GM23338 (cell line): ENCODE measurements around the gene NXPH3. TPM values are rescaled to one million over a fixed set of nuclear protein-coding genes. Genes with fewer than 3 reads are reported as not detected.

Source experiments
- ATAC-seq: fragments of 200-7000 bp; cut with Tn5 transposase; 3 replicates; pipeline ENCODE4 v1.9.1; 2020
- DNase-seq: peaks from one replicate; pipeline ENCODE4 v3.0.0-alpha.2; 2015; ENCODE audit warnings: low spot score
- H2AFZ ChIP-seq: fragments of 200-600 bp; sonication (generic); 2 replicates; pipeline ENCODE4 v1.8.0; 2016; ENCODE audit warnings: antibody characterized with exemption, mild to moderate bottlenecking, moderate library complexity
- H3F3A ChIP-seq: fragments of 200-600 bp; sonication (generic); replicated peaks from 2 replicates; pipeline ENCODE4 v1.8.0; 2017; ENCODE audit warnings: antibody characterized with exemption, mixed run types, low read depth
- H3K27ac ChIP-seq: fragments of 200-600 bp; sonication (generic); 2 replicates; pipeline ENCODE4 v1.6.1; 2016; ENCODE audit warnings: low read depth
- H3K27me3 ChIP-seq: fragments of 200-600 bp; sonication (generic); 2 replicates; pipeline ENCODE4 v1.8.0; 2016; ENCODE audit warnings: mild to moderate bottlenecking, mixed run types, moderate library complexity; ENCODE audit not compliant: insufficient read depth
- H3K36me3 ChIP-seq: fragments of 200-600 bp; sonication (generic); 2 replicates; pipeline ENCODE4 v1.8.0; 2016; ENCODE audit warnings: mild to moderate bottlenecking; ENCODE audit not compliant: insufficient read depth
- H3K4me1 ChIP-seq: fragments of 200-600 bp; sonication (generic); 2 replicates; pipeline ENCODE4 v1.8.0; 2016; ENCODE audit warnings: mild to moderate bottlenecking, moderate library complexity; ENCODE audit not compliant: insufficient read depth
- H3K4me2 ChIP-seq: fragments of 200-600 bp; sonication (generic); 2 replicates; pipeline ENCODE4 v1.7.1; 2017; ENCODE audit warnings: mixed run types
- H3K4me3 ChIP-seq: fragments of 200-600 bp; sonication (generic); 2 replicates; pipeline ENCODE4 v1.6.1; 2016; ENCODE audit warnings: mixed run types
- H3K79me2 ChIP-seq: fragments of 200-600 bp; sonication (generic); replicated peaks from 2 replicates; pipeline ENCODE4 v1.8.0; 2017; ENCODE audit warnings: mild to moderate bottlenecking; ENCODE audit not compliant: insufficient read depth
- H3K9me2 ChIP-seq: fragments of 200-600 bp; sonication (generic); 2 replicates; pipeline ENCODE4 v1.8.0; 2017; ENCODE audit not compliant: insufficient read depth
- H4K20me1 ChIP-seq: fragments of 200-600 bp; sonication (generic); replicated peaks from 2 replicates; pipeline ENCODE4 v1.8.0; 2017; ENCODE audit warnings: mild to moderate bottlenecking; ENCODE audit not compliant: insufficient read depth
- H3K27ac Mint-ChIP-seq: 2 replicates; pipeline ENCODE4 v1.8.0; 2020; ENCODE audit warnings: inconsistent platforms, mild to moderate bottlenecking, moderate library complexity, mixed read lengths
- H3K27me3 Mint-ChIP-seq: 3 replicates; pipeline ENCODE4 v1.8.0; 2022; ENCODE audit warnings: low read depth, mild to moderate bottlenecking, moderate library complexity, mixed read lengths, inconsistent platforms; ENCODE audit not compliant: insufficient read depth, poor library complexity
- H3K36me3 Mint-ChIP-seq: 3 replicates; pipeline ENCODE4 v1.8.0; 2021; ENCODE audit warnings: low read depth, mild to moderate bottlenecking, inconsistent platforms, moderate library complexity, mixed read lengths
- H3K4me1 Mint-ChIP-seq: 3 replicates; pipeline ENCODE4 v1.8.0; 2020; ENCODE audit warnings: mild to moderate bottlenecking, inconsistent platforms, mixed read lengths
- H3K4me3 Mint-ChIP-seq: 3 replicates; pipeline ENCODE4 v1.8.0; 2021; ENCODE audit warnings: moderate library complexity, mild to moderate bottlenecking, inconsistent platforms, mixed read lengths
- H3K9me3 Mint-ChIP-seq: 3 replicates; pipeline ENCODE4 v1.8.0; 2020; ENCODE audit warnings: moderate library complexity, mild to moderate bottlenecking, inconsistent platforms, mixed read lengths
- CREB1 ChIP-seq: fragments of 250-450 bp; sonication (Bioruptor Pico); IDR thresholded peaks from 2 replicates; pipeline ENCODE4 v1.5.0; 2020; ENCODE audit warnings: low read depth, mild to moderate bottlenecking, moderate library complexity
- CTCF ChIP-seq, 2 experiments: fragments of 200-600 bp in 1 of 2; sonication (generic) in 1 of 2; conservative IDR thresholded peaks; 2 replicates each; pipeline versions ENCODE4 v1.5.1 to v1.6.1; 2016 to 2017; ENCODE audit warnings: antibody characterized with exemption in 2 of 2, low read depth in 2 of 2, mild to moderate bottlenecking in 2 of 2, moderate library complexity in 1 of 2
- EZH2 ChIP-seq: fragments of 200-600 bp; sonication (generic); IDR thresholded peaks from one replicate; pipeline ENCODE4 v1.8.0; 2017; ENCODE audit warnings: antibody characterized with exemption, mild to moderate bottlenecking, low read depth; ENCODE audit not compliant: unreplicated experiment
- EZH2phosphoT487 ChIP-seq: fragments of 200-600 bp; sonication (generic); IDR thresholded peaks from one replicate; pipeline ENCODE4 v1.8.1; 2018; ENCODE audit warnings: antibody characterized with exemption; ENCODE audit not compliant: unreplicated experiment
- JUNB ChIP-seq: IDR thresholded peaks from one replicate; pipeline ENCODE4 v1.6.1; 2016; ENCODE audit warnings: antibody characterized with exemption; ENCODE audit not compliant: unreplicated experiment
- NANOG ChIP-seq: IDR thresholded peaks from 2 replicates; pipeline ENCODE4 v1.6.1; 2016; ENCODE audit warnings: antibody characterized with exemption, borderline replicate concordance
- POLR2AphosphoS5 ChIP-seq: IDR thresholded peaks from 2 replicates; pipeline ENCODE4 v1.6.1; 2016; ENCODE audit warnings: antibody characterized with exemption, low read depth
- STAT1 ChIP-seq: IDR thresholded peaks from one replicate; pipeline ENCODE4 v1.6.1; 2016; ENCODE audit warnings: antibody characterized with exemption; ENCODE audit not compliant: unreplicated experiment
- ZNF114 ChIP-seq: fragments of 250-450 bp; sonication (Bioruptor Pico); IDR thresholded peaks from 2 replicates; pipeline ENCODE4 v1.5.0; 2020; ENCODE audit warnings: mild to moderate bottlenecking, moderate library complexity
- ZNF331 ChIP-seq: fragments of 250-450 bp; sonication (Bioruptor Pico); IDR thresholded peaks from 2 replicates; pipeline ENCODE4 v1.5.0; 2020; ENCODE audit warnings: low read depth, mild to moderate bottlenecking, moderate library complexity
- polyA plus RNA-seq: library from polyadenylated mRNA; unstranded; fragments of >200 nt; fragmentation: Nextera tagmentation; extraction: Ambion mirVana; gene quantifications from 2 replicates; pipeline ENCODE4 v1.2.1, GENCODE V29; 2016
- total RNA-seq: library from RNA; depleted of rRNA; stranded (reverse); fragments of >200 nt; shearing (Covaris generic); gene quantifications from 2 replicates; pipeline ENCODE4 v1.2.3, GENCODE V29; 2014
- TF ChIP-seq, protein P1 (sequence below): IDR thresholded peaks from one replicate; pipeline ENCODE4 v1.6.1; 2018; ENCODE audit warnings: antibody characterized with exemption; ENCODE audit not compliant: unreplicated experiment
- TF ChIP-seq, protein P2 (sequence below): IDR thresholded peaks from 2 replicates; pipeline ENCODE4 v1.6.1; 2016; ENCODE audit warnings: antibody characterized with exemption
- TF ChIP-seq, protein P3 (sequence below): fragments of 250-450 bp; sonication (Bioruptor Pico); IDR thresholded peaks from 2 replicates; pipeline ENCODE4 v1.5.0; 2020; ENCODE audit warnings: mild to moderate bottlenecking, moderate library complexity

Gene NXPH3
- total and polyA plus RNA-seq, 2 experiments from 2014 or later = 0.23 to 2.7 TPM

DNA sequence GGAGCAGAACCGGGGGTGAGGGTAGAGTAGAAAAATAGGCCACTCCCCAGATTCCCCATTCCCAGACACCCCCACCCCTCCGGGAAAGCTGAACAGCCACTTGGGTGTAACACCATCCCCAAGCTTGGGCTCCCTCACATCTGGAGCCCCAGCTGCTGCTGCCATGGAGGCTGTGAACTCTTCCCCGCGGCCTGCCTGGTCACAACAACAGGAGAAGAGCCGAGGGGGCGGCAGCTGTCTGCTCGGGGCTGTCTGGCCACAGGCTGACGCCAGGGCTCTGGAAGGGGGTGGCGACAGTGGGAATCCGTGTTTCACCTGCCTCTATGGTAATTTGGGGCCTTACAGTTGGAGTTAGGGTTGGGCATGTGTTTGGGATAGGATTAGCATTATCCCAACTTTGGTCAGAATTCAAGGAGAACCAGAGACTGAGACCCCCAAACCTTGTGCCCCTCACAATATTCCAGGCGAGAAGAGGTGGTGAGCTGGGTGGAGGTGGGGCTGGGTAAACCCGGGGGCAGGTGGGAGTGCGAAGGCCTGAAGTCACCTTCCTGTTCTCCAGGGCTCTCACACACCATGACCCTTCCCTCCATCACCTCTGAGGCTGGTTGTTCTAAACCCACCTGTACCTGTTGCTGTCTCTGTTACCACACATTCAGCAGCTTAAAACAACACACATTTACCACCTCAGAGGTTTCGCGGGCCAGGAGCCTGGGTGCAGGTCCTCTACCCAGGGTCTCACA is 29.7 kb upstream of the NXPH3 start:
- H2AFZ ChIP-seq = no peak overlapping the region
- H3K4me3 ChIP-seq = no peak overlapping the region
- DNase-seq (no peak), ATAC-seq (peak; percentile 9; the same call in 2 of the 3 replicates)
- H3K36me3 Mint-ChIP-seq = no peaks in the 10 kb centered on the region
- TF ChIP-seq CREB1 (no peak), EZH2phosphoT487 (no peak), POLR2AphosphoS5 (no peak), NANOG (no peak), STAT1 (no peak), JUNB (no peak), EZH2 (no peak), ZNF331 (no peak), CTCF (conservative IDR thresholded peaks at IDR 0.05; ENCODE audit: low read depth in 2 of 2) (no peak), ZNF114 (no peak)
- TF ChIP-seq, protein P1, sequence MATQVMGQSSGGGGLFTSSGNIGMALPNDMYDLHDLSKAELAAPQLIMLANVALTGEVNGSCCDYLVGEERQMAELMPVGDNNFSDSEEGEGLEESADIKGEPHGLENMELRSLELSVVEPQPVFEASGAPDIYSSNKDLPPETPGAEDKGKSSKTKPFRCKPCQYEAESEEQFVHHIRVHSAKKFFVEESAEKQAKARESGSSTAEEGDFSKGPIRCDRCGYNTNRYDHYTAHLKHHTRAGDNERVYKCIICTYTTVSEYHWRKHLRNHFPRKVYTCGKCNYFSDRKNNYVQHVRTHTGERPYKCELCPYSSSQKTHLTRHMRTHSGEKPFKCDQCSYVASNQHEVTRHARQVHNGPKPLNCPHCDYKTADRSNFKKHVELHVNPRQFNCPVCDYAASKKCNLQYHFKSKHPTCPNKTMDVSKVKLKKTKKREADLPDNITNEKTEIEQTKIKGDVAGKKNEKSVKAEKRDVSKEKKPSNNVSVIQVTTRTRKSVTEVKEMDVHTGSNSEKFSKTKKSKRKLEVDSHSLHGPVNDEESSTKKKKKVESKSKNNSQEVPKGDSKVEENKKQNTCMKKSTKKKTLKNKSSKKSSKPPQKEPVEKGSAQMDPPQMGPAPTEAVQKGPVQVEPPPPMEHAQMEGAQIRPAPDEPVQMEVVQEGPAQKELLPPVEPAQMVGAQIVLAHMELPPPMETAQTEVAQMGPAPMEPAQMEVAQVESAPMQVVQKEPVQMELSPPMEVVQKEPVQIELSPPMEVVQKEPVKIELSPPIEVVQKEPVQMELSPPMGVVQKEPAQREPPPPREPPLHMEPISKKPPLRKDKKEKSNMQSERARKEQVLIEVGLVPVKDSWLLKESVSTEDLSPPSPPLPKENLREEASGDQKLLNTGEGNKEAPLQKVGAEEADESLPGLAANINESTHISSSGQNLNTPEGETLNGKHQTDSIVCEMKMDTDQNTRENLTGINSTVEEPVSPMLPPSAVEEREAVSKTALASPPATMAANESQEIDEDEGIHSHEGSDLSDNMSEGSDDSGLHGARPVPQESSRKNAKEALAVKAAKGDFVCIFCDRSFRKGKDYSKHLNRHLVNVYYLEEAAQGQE = no peak
- TF ChIP-seq, protein P2, sequence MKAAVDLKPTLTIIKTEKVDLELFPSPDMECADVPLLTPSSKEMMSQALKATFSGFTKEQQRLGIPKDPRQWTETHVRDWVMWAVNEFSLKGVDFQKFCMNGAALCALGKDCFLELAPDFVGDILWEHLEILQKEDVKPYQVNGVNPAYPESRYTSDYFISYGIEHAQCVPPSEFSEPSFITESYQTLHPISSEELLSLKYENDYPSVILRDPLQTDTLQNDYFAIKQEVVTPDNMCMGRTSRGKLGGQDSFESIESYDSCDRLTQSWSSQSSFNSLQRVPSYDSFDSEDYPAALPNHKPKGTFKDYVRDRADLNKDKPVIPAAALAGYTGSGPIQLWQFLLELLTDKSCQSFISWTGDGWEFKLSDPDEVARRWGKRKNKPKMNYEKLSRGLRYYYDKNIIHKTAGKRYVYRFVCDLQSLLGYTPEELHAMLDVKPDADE = no peak
- TF ChIP-seq, protein P3, sequence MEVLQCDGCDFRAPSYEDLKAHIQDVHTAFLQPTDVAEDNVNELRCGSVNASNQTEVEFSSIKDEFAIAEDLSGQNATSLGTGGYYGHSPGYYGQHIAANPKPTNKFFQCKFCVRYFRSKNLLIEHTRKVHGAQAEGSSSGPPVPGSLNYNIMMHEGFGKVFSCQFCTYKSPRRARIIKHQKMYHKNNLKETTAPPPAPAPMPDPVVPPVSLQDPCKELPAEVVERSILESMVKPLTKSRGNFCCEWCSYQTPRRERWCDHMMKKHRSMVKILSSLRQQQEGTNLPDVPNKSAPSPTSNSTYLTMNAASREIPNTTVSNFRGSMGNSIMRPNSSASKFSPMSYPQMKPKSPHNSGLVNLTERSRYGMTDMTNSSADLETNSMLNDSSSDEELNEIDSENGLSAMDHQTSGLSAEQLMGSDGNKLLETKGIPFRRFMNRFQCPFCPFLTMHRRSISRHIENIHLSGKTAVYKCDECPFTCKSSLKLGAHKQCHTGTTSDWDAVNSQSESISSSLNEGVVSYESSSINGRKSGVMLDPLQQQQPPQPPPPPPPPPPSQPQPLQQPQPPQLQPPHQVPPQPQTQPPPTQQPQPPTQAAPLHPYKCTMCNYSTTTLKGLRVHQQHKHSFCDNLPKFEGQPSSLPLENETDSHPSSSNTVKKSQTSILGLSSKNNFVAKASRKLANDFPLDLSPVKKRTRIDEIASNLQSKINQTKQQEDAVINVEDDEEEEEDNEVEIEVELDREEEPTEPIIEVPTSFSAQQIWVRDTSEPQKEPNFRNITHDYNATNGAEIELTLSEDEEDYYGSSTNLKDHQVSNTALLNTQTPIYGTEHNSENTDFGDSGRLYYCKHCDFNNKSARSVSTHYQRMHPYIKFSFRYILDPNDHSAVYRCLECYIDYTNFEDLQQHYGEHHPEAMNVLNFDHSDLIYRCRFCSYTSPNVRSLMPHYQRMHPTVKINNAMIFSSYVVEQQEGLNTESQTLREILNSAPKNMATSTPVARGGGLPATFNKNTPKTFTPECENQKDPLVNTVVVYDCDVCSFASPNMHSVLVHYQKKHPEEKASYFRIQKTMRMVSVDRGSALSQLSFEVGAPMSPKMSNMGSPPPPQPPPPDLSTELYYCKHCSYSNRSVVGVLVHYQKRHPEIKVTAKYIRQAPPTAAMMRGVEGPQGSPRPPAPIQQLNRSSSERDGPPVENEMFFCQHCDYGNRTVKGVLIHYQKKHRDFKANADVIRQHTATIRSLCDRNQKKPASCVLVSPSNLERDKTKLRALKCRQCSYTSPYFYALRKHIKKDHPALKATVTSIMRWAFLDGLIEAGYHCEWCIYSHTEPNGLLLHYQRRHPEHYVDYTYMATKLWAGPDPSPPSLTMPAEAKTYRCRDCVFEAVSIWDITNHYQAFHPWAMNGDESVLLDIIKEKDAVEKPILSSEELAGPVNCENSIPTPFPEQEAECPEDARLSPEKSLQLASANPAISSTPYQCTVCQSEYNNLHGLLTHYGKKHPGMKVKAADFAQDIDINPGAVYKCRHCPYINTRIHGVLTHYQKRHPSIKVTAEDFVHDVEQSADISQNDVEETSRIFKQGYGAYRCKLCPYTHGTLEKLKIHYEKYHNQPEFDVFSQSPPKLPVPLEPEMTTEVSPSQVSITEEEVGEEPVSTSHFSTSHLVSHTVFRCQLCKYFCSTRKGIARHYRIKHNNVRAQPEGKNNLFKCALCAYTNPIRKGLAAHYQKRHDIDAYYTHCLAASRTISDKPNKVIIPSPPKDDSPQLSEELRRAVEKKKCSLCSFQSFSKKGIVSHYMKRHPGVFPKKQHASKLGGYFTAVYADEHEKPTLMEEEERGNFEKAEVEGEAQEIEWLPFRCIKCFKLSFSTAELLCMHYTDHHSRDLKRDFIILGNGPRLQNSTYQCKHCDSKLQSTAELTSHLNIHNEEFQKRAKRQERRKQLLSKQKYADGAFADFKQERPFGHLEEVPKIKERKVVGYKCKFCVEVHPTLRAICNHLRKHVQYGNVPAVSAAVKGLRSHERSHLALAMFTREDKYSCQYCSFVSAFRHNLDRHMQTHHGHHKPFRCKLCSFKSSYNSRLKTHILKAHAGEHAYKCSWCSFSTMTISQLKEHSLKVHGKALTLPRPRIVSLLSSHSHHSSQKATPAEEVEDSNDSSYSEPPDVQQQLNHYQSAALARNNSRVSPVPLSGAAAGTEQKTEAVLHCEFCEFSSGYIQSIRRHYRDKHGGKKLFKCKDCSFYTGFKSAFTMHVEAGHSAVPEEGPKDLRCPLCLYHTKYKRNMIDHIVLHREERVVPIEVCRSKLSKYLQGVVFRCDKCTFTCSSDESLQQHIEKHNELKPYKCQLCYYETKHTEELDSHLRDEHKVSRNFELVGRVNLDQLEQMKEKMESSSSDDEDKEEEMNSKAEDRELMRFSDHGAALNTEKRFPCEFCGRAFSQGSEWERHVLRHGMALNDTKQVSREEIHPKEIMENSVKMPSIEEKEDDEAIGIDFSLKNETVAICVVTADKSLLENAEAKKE (CRISPR knock-in tag) = no peak
- peaks cover 14% of the 10 kb centered on the region for H3K27me3 Mint-ChIP-seq
- no peak overlapping the region for H3K27ac Mint-ChIP-seq
- peaks cover 20% of the 10 kb centered on the region; the same call in 1 of the 2 replicates for H3K4me1 ChIP-seq
- peaks cover 5% of the 10 kb centered on the region; the same call in 1 of the 3 replicates for H3K9me3 Mint-ChIP-seq
- H3K4me1 Mint-ChIP-seq = peaks cover 30% of the 10 kb centered on the region
- H3K4me3 Mint-ChIP-seq = no peak overlapping the region
- no peaks in the 10 kb centered on the region for H4K20me1 ChIP-seq
- no peak overlapping the region for H3K4me2 ChIP-seq
- H3K27ac ChIP-seq = no peak overlapping the region
- H3K9me2 ChIP-seq = no peaks in the 10 kb centered on the region
- H3K79me2 ChIP-seq = no peaks in the 10 kb centered on the region
- no peaks in the 10 kb centered on the region for H3F3A ChIP-seq
- H3K27me3 ChIP-seq = no peaks in the 10 kb centered on the region
- H3K36me3 ChIP-seq = no peaks in the 10 kb centered on the region
